Activated effector memory CD4-positive, alpha-beta T cell treated with Interleukin-2 at 50 U/mL for 16 hours (primary cell): ENCODE data around the gene OVOL2.
A peak's percentile ranks its signal among the peaks of the same experiment; 100 is the strongest.

ENCODE experiments used
- DNase-seq: peaks from one replicate; pipeline ENCODE4 v3.0.0-alpha.2; 2020

Gene OVOL2

GRCh38 chr20:18011951-18012645, 45.6 kb downstream of the OVOL2 start:
- no peak for DNase-seq

GRCh38 chr20:18011482-18011881, 46.2 kb downstream of the OVOL2 start:
- DNase-seq = no peak

GRCh38 chr20:18009116-18009515, 48.6 kb downstream of the OVOL2 start:
- DNase-seq = no peak

- DNase-seq = no peak
These were observed 50.0 kb downstream of the OVOL2 start for GRCh38 chr20:18007534-18008292.

GRCh38 chr20:18006684-18007083, 51.0 kb downstream of the OVOL2 start:
- no peak for DNase-seq

- DNase-seq = no peak
These were observed 51.7 kb downstream of the OVOL2 start for GRCh38 chr20:18005990-18006364.

GRCh38 chr20:18005170-18005989, 52.3 kb downstream of the OVOL2 start:
- no peak for DNase-seq

GRCh38 chr20:18004384-18005031, 53.2 kb downstream of the OVOL2 start:
- no peak for DNase-seq

GRCh38 chr20:18003897-18004296, 53.8 kb downstream of the OVOL2 start:
- DNase-seq = no peak

- no peak for DNase-seq
These were observed 56.4 kb downstream of the OVOL2 start for GRCh38 chr20:18001131-18001921.

- no peak for DNase-seq
These were observed 58.1 kb downstream of the OVOL2 start for GRCh38 chr20:17999566-17999965.

- DNase-seq = no peak
These were observed 59.3 kb downstream of the OVOL2 start for GRCh38 chr20:17998446-17998845.

- peak; percentile 7 for DNase-seq
These were observed 61.5 kb downstream of the OVOL2 start for GRCh38 chr20:17995967-17996819.

GRCh38 chr20:17993546-17993945, 64.2 kb downstream of the OVOL2 start:
- no peak for DNase-seq

GRCh38 chr20:17992847-17993513, 64.7 kb downstream of the OVOL2 start:
- no peak for DNase-seq

GRCh38 chr20:17992224-17992637, 65.5 kb downstream of the OVOL2 start:
- no peak for DNase-seq

- no peak for DNase-seq
These were observed 67.3 kb downstream of the OVOL2 start for GRCh38 chr20:17990278-17990972.

GRCh38 chr20:17987988-17988387, 69.7 kb downstream of the OVOL2 start:
- DNase-seq = no peak

GRCh38 chr20:17985388-17986018, 72.2 kb downstream of the OVOL2 start:
- DNase-seq = no peak

GRCh38 chr20:17976305-17976704, 81.4 kb downstream of the OVOL2 start:
- DNase-seq = no peak
